OCI-LY1 (cell line): ENCODE results near the gene IFNA8.

ENCODE experiments used
- H2AFZ ChIP-seq: fragments of 200-600 bp; sonication (generic), shearing (Covaris generic); 2 replicates; pipeline ENCODE4 v1.6.0; 2014; ENCODE audit warnings: antibody characterized with exemption, mild to moderate bottlenecking, low read length
- H3F3A ChIP-seq: fragments of 200-600 bp; sonication (generic), shearing (Covaris generic); 2 replicates; pipeline ENCODE4 v1.6.0; 2014; ENCODE audit warnings: mild to moderate bottlenecking, antibody characterized with exemption, low read length, moderate library complexity; ENCODE audit not compliant: insufficient read depth
- H3K27ac ChIP-seq: fragments of 200-600 bp; sonication (generic); 2 replicates; pipeline ENCODE4 v1.5.1; 2014; ENCODE audit warnings: low read length, mixed run types, mild to moderate bottlenecking, low read depth; ENCODE audit not compliant: poor library complexity, severe bottlenecking
- H3K27me3 ChIP-seq: fragments of 200-600 bp; sonication (generic); 2 replicates; pipeline ENCODE4 v1.6.0; 2014; ENCODE audit warnings: antibody characterized with exemption, mild to moderate bottlenecking, low read length, moderate library complexity; ENCODE audit not compliant: insufficient read depth
- H3K36me3 ChIP-seq: fragments of 200-600 bp; sonication (generic); 2 replicates; pipeline ENCODE4 v1.6.1; 2014; ENCODE audit warnings: mild to moderate bottlenecking, antibody characterized with exemption, low read length, moderate library complexity, mixed read lengths; ENCODE audit not compliant: insufficient read depth
- H3K4me1 ChIP-seq: fragments of 200-600 bp; sonication (generic); 2 replicates; pipeline ENCODE4 v1.5.1; 2014; ENCODE audit warnings: mild to moderate bottlenecking, low read length, moderate library complexity; ENCODE audit not compliant: insufficient read depth, severe bottlenecking
- H3K4me2 ChIP-seq: fragments of 200-600 bp; sonication (generic), shearing (Covaris generic); 2 replicates; pipeline ENCODE4 v1.6.1; 2014; ENCODE audit warnings: low read length
- H3K4me3 ChIP-seq: fragments of 200-600 bp; sonication (generic); 2 replicates; pipeline ENCODE4 v1.5.1; 2014; ENCODE audit warnings: low read length, low read depth, mild to moderate bottlenecking, mixed read lengths; ENCODE audit not compliant: poor library complexity, severe bottlenecking
- H3K79me2 ChIP-seq: fragments of 200-600 bp; shearing (Covaris generic); 2 replicates; pipeline ENCODE4 v1.6.1; 2016; ENCODE audit warnings: mixed run types, low read length, mixed read lengths; ENCODE audit not compliant: insufficient read depth
- H3K9ac ChIP-seq: fragments of 200-600 bp; sonication (generic), shearing (Covaris generic); 2 replicates; pipeline ENCODE4 v1.6.1; 2014; ENCODE audit warnings: mild to moderate bottlenecking, low read length, mixed read lengths
- H3K9me2 ChIP-seq: fragments of 200-600 bp; sonication (generic), shearing (Covaris generic); 2 replicates; pipeline ENCODE4 v1.6.1; 2014; ENCODE audit warnings: low read depth, mild to moderate bottlenecking, low read length, mixed read lengths
- H3K9me3 ChIP-seq: fragments of 200-600 bp; shearing (Covaris generic); 2 replicates; pipeline ENCODE4 v1.6.1; 2014; ENCODE audit warnings: low read length, mixed read lengths
- H4K20me1 ChIP-seq: fragments of 200-600 bp; sonication (generic), shearing (Covaris generic); 2 replicates; pipeline ENCODE4 v1.6.0; 2016; ENCODE audit warnings: mild to moderate bottlenecking, low read length; ENCODE audit not compliant: insufficient read depth
- CTCF ChIP-seq: fragments of 200-600 bp; sonication (generic), shearing (Covaris generic); IDR thresholded peaks from 2 replicates; pipeline ENCODE4 v1.5.1; 2017; ENCODE audit warnings: mild to moderate bottlenecking, antibody characterized with exemption, low read length, moderate library complexity, mixed read lengths
- EZH2 ChIP-seq: fragments of 200-600 bp; sonication (generic), shearing (Covaris generic); IDR thresholded peaks from 2 replicates; pipeline ENCODE4 v1.8.0; 2017; ENCODE audit warnings: borderline replicate concordance, mixed run types, mild to moderate bottlenecking, antibody characterized with exemption, low read length, moderate library complexity, mixed read lengths

IFNA8 gene

GRCh38 chr9:21455320-21455719 is 46.4 kb downstream of the IFNA8 start:
- no peaks in the 10 kb centered on the region for H3K9me3 ChIP-seq
- no peaks in the 10 kb centered on the region for H3K9me2 ChIP-seq
- H3K79me2 ChIP-seq: no peaks in the 10 kb centered on the region
- no peaks in the 10 kb centered on the region for H3K36me3 ChIP-seq
- no peaks in the 10 kb centered on the region for H3F3A ChIP-seq
- no peak overlapping the region for H2AFZ ChIP-seq
- TF ChIP-seq CTCF: peak; percentile 49
- TF ChIP-seq EZH2: no peak
- H3K9ac ChIP-seq: no peak overlapping the region
- no peak overlapping the region for H3K4me3 ChIP-seq
- no peaks in the 10 kb centered on the region for H3K27me3 ChIP-seq
- no peak overlapping the region for H3K27ac ChIP-seq
- no peaks in the 10 kb centered on the region for H4K20me1 ChIP-seq
- H3K4me2 ChIP-seq: no peak overlapping the region
- H3K4me1 ChIP-seq: no peaks in the 10 kb centered on the region
